ENCODE results near the gene ZNF511. TPM values are rescaled to one million over a fixed set of nuclear protein-coding genes. Genes with fewer than 3 reads are reported as not detected.

Gene ZNF511
- total RNA-seq, 1 experiment from 2014 or later: 69.6 TPM

DNA sequence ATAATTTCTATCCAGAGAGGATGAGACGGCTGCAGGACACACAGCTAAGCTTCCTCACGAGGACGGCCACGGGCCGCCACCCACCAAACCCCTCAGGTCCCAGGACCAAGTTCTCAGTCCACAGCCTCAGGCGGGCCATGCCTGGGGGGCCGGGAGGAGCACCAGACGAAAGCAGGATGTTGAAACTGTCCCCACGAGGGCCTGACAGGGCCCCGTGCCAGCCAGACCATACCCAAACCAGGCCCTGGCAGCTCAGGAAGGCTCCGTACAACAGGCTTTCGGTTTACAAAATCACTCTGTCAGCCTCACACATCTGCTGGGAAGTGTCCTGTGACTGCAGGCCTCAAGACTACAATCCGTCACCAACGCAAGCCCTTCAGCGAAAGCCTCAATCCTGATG, 14.5 kb upstream of the ZNF511 start:
- CTCF ChIA-PET: interaction anchor here (0.7 kb wide), 1 partner anchor 35 kb away, joined by 3 read pairs; no protein-coding TSS in a partner anchor
- no peaks in the 10 kb centered on the region for H3K9me3 Mint-ChIP-seq
- TF ChIP-seq HMGXB4 (CRISPR knock-in tag; IDR thresholded peaks at IDR 0.05) (no peak), ETV6 (CRISPR knock-in tag; IDR thresholded peaks at IDR 0.05) (no peak), TEAD4 (CRISPR knock-in tag; IDR thresholded peaks at IDR 0.05) (no peak), SP1 (CRISPR knock-in tag; conservative IDR thresholded peaks at IDR 0.05) (no peak), TEAD1 (CRISPR knock-in tag; IDR thresholded peaks at IDR 0.05) (no peak), IRF1 (CRISPR knock-in tag; IDR thresholded peaks at IDR 0.05) (no peak), NR2C2 (CRISPR knock-in tag; IDR thresholded peaks at IDR 0.05) (no peak), ZNF671 (CRISPR knock-in tag; IDR thresholded peaks at IDR 0.05) (no peak), MAX (CRISPR knock-in tag; IDR thresholded peaks at IDR 0.05) (no peak), AR (CRISPR knock-in tag; IDR thresholded peaks at IDR 0.05) (no peak), FOXJ3 (CRISPR knock-in tag; IDR thresholded peaks at IDR 0.05; ENCODE audit: borderline replicate concordance) (no peak), NFATC4 (CRISPR knock-in tag; IDR thresholded peaks at IDR 0.05) (no peak)
- TF ChIP-seq, protein P1, sequence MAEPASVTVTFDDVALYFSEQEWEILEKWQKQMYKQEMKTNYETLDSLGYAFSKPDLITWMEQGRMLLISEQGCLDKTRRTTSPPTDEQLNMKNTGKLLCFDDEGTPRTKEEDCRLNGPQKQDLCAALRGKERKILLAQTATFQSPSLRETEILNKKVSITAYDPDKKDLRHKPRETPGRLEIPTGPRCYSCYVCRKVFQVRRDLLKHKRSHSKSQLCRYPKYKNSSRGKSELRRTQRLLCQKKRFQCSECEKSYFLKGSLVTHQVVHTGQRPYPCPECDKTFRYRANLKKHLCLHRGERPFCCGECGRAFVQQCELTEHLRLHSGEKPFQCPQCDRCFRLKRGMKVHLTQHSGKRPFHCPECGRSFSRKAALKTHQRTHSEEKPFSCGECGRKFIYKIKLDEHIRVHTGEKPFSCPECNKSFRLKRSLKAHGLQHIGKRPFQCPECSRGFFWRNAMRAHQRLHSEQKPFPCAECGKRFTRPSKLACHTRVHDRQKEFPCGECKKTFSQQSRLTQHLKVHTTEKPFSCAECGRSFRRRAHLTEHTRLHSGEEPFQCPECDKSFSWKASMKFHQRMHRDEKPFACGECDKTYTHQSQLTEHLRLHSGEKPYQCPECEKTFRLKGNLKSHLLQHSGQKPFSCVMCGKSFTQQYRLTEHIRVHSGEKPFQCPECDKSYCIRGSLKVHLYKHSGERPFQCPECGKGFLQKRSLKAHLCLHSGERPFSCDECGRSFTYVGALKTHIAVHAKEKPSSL (CRISPR knock-in tag; conservative IDR thresholded peaks at IDR 0.05): no peak
- TF ChIP-seq, protein P2, sequence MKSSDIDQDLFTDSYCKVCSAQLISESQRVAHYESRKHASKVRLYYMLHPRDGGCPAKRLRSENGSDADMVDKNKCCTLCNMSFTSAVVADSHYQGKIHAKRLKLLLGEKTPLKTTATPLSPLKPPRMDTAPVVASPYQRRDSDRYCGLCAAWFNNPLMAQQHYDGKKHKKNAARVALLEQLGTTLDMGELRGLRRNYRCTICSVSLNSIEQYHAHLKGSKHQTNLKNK (CRISPR knock-in tag; IDR thresholded peaks at IDR 0.05): no peak
- DNase-seq (ENCODE audit: low spot score): no peak
- no peak for ATAC-seq
- H3K27me3 Mint-ChIP-seq (ENCODE audit: low read depth): no peaks in the 10 kb centered on the region
- H3K27ac Mint-ChIP-seq: no peak overlapping the region
- H3K4me1 Mint-ChIP-seq: no peaks in the 10 kb centered on the region
- POLR2A ChIA-PET: no interaction called here
- H3K36me3 Mint-ChIP-seq: peaks cover 51% of the 10 kb centered on the region
- H3K4me3 Mint-ChIP-seq: no peak overlapping the region

DNA sequence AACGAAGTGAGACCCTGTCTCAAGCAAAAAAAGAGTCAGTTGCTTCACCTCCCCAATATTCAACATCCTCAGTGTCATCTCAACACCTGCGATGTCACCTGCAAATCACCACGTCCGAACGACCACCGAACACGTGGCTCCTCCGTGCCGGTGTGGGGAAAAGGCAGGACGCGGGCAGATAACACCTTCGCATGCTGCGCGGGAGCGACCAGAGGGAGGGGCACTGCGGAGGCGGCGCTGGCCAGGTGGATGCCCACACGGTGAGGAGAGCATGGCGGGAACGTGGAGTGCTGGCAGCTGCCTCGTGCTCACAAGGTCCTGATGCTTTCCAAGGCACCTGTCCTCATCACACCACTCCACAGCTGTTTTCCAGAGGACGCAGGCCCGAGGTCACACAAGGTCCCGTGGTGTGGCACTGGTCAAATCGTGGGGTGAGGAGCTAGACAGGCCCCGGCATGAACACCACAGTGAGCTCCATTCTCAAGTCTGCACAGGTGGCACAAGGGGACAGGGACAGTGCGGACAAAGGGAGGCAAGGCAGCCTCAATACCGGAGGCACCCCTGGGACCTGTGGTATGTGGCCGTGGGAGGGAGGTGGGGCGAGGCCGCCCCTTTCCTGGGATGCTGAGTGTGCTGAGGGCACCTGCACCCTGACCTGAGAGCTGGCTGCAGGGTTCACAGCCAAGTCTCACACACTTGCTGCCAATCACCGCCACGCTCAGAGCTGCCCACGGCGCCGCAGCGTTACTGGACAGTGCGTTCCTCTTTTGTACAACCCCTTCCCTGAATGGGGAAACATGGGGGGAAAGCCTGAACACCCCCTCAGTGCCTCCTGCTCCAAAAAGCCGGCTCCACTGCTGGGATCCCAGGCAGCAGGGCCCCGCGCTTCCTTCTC, 13.0 kb upstream of the ZNF511 start:
- Mint-ChIP-seq H3K36me3 (peaks cover 56% of the 10 kb centered on the region), H3K4me1 (no peaks in the 10 kb centered on the region), H3K27ac (no peak overlapping the region), H3K9me3 (no peaks in the 10 kb centered on the region), H3K27me3 (ENCODE audit: low read depth) (no peaks in the 10 kb centered on the region), H3K4me3 (no peak overlapping the region)
- no peak for DNase-seq (ENCODE audit: low spot score)
- ATAC-seq: no peak
- CTCF ChIA-PET: no interaction called here
- POLR2A ChIA-PET: no interaction called here
- TF ChIP-seq FOXP1 (CRISPR knock-in tag; IDR thresholded peaks at IDR 0.05; ENCODE audit: borderline replicate concordance) (no peak), NR3C1 (CRISPR knock-in tag; conservative IDR thresholded peaks at IDR 0.05; ENCODE audit: low read depth) (no peak), ZNF423 (CRISPR knock-in tag; IDR thresholded peaks at IDR 0.05) (no peak), OVOL2 (CRISPR knock-in tag; IDR thresholded peaks at IDR 0.05; ENCODE audit: borderline replicate concordance) (no peak), AR (CRISPR knock-in tag; IDR thresholded peaks at IDR 0.05) (no peak), FOXP4 (CRISPR knock-in tag; IDR thresholded peaks at IDR 0.05) (no peak), NFE2L1 (CRISPR knock-in tag; IDR thresholded peaks at IDR 0.05) (no peak), SOX15 (CRISPR knock-in tag; IDR thresholded peaks at IDR 0.05) (no peak), CREM (CRISPR knock-in tag; IDR thresholded peaks at IDR 0.05) (no peak)
